Measurements from ENCODE around the gene FLAD1. TPM values are rescaled to one million over a fixed set of nuclear protein-coding genes. Genes with fewer than 3 reads are reported as not detected.

FLAD1 gene
- total RNA-seq, 1 donor from 2014 or later, result 35.9 TPM

- no peak for TF ChIP-seq CTCF (IDR thresholded peaks at IDR 0.05; ENCODE audit: unreplicated experiment)
- Mint-ChIP-seq H3K27me3 (ENCODE audit: unreplicated experiment) (peaks cover 36% of the 10 kb centered on the region), H3K4me1 (ENCODE audit: unreplicated experiment) (peaks cover 58% of the 10 kb centered on the region), H3K9me3 (ENCODE audit: unreplicated experiment) (no peaks in the 10 kb centered on the region), H3K27ac (ENCODE audit: unreplicated experiment) (peak within 1 kb of the TSS; percentile 100), H3K36me3 (ENCODE audit: low read depth, unreplicated experiment) (peaks cover 22% of the 10 kb centered on the region), H3K4me3 (ENCODE audit: unreplicated experiment) (peak within 1 kb of the TSS; percentile 98)
- DNase-seq (ENCODE audit: low spot score), result peak; percentile 81
These were observed 27.2 kb upstream of the FLAD1 start, which contains the start of gene PBXIP1 for GRCh38 chr1:154955718-154956543. Gene PBXIP1 (minus strand): TSS chr1:154956099. CDS start chr1:154953721, 2,378 bp downstream.

GRCh38 chr1:154956544-154956941 is 26.6 kb upstream of the FLAD1 start:
- Mint-ChIP-seq H3K4me3 (ENCODE audit: unreplicated experiment) (peak overlapping the region; percentile 98), H3K27me3 (ENCODE audit: unreplicated experiment) (peaks cover 38% of the 10 kb centered on the region), H3K4me1 (ENCODE audit: unreplicated experiment) (peaks cover 61% of the 10 kb centered on the region), H3K9me3 (ENCODE audit: unreplicated experiment) (no peaks in the 10 kb centered on the region), H3K27ac (ENCODE audit: unreplicated experiment) (peak overlapping the region; percentile 100), H3K36me3 (ENCODE audit: low read depth, unreplicated experiment) (peaks cover 25% of the 10 kb centered on the region)
- TF ChIP-seq CTCF (IDR thresholded peaks at IDR 0.05; ENCODE audit: unreplicated experiment), result no peak
- no peak for DNase-seq (ENCODE audit: low spot score)

GRCh38 chr1:154957091-154957657 is 26.0 kb upstream of the FLAD1 start:
- H3K27me3 Mint-ChIP-seq (ENCODE audit: unreplicated experiment), result peaks cover 38% of the 10 kb centered on the region
- H3K27ac Mint-ChIP-seq (ENCODE audit: unreplicated experiment), result peak overlapping the region; percentile 100
- H3K9me3 Mint-ChIP-seq (ENCODE audit: unreplicated experiment), result no peaks in the 10 kb centered on the region
- H3K36me3 Mint-ChIP-seq (ENCODE audit: low read depth, unreplicated experiment), result peaks cover 25% of the 10 kb centered on the region
- DNase-seq (ENCODE audit: low spot score), result no peak
- H3K4me1 Mint-ChIP-seq (ENCODE audit: unreplicated experiment), result peaks cover 62% of the 10 kb centered on the region
- TF ChIP-seq CTCF (IDR thresholded peaks at IDR 0.05; ENCODE audit: unreplicated experiment), result no peak
- no peak overlapping the region for H3K4me3 Mint-ChIP-seq (ENCODE audit: unreplicated experiment)

- H3K36me3 Mint-ChIP-seq (ENCODE audit: low read depth, unreplicated experiment), result peaks cover 20% of the 10 kb centered on the region
- H3K27me3 Mint-ChIP-seq (ENCODE audit: unreplicated experiment), result peaks cover 30% of the 10 kb centered on the region
- no peak overlapping the region for H3K4me3 Mint-ChIP-seq (ENCODE audit: unreplicated experiment)
- H3K4me1 Mint-ChIP-seq (ENCODE audit: unreplicated experiment), result peaks cover 62% of the 10 kb centered on the region
- no peak for DNase-seq (ENCODE audit: low spot score)
- H3K27ac Mint-ChIP-seq (ENCODE audit: unreplicated experiment), result no peak overlapping the region
- H3K9me3 Mint-ChIP-seq (ENCODE audit: unreplicated experiment), result no peaks in the 10 kb centered on the region
- TF ChIP-seq CTCF (IDR thresholded peaks at IDR 0.05; ENCODE audit: unreplicated experiment), result no peak
These were observed 25.1 kb upstream of the FLAD1 start for GRCh38 chr1:154958036-154958435.

Measured in endothelial cell (in vitro differentiated cells).